Endothelial cell of umbilical vein (primary cell): ENCODE measurements around the gene SLC4A2. TPM values are rescaled to one million over a fixed set of nuclear protein-coding genes. Genes with fewer than 3 reads are reported as not detected.

Experiments used
- BruUV-seq: library from RNA; stranded (reverse); fragments of 400-500 nt; replicated peaks from 2 replicates; lab custom pipeline; 2021; lab: Mats Ljungman, UMichigan
- CTCF ChIA-PET: fragments of 300-600, 350-600 bp; sonication (Branson Sonifier 250); formaldehyde crosslinking; loops from one replicate; lab custom pipeline; 2021; ENCODE audit warnings: antibody characterized with exemption, inconsistent platforms; lab: Charles Lee
- POLR2A ChIA-PET: fragments of 300-600, 350-600 bp; sonication (Branson Sonifier 250); formaldehyde crosslinking; loops from one replicate; lab custom pipeline; 2021; ENCODE audit warnings: antibody characterized with exemption, inconsistent platforms; lab: Charles Lee
- DNase-seq: peaks from one replicate; pipeline ENCODE4 v3.0.0-alpha.2; 2011; ENCODE audit warnings: low read depth, low spot score
- FAIRE-seq: peaks from 2 replicates; lab custom pipeline; 2011; peaks lifted over from hg19 to GRCh38; lab: Jason Lieb, UNC
- H2AFZ ChIP-seq: 2 replicates; pipeline ENCODE4 v1.6.0; 2012; ENCODE audit warnings: low read depth, low read length, control low read depth, inconsistent platforms
- H3K27ac ChIP-seq: 2 replicates; pipeline ENCODE4 v1.5.1; 2011; ENCODE audit warnings: low read depth, mild to moderate bottlenecking, control low read depth, low read length, moderate library complexity; ENCODE audit not compliant: insufficient read depth
- H3K27me3 ChIP-seq, 2 experiments: 2 replicates each; pipeline versions ENCODE4 v1.6.0 to v1.6.1; 2011; ENCODE audit warnings: low read length in 2 of 2, mixed read lengths in 1 of 2; ENCODE audit not compliant: control insufficient read depth in 2 of 2, insufficient read depth in 2 of 2
- H3K36me3 ChIP-seq, 2 experiments: 2 replicates in 1 of 2; 3 replicates in 1 of 2; pipeline ENCODE4 v1.5.1; 2011; ENCODE audit warnings: low read length in 2 of 2, mild to moderate bottlenecking in 1 of 2, moderate library complexity in 1 of 2; ENCODE audit not compliant: control insufficient read depth in 2 of 2, insufficient read depth in 2 of 2; ENCODE audit errors: extremely low read depth in 1 of 2
- H3K4me1 ChIP-seq: 3 replicates; pipeline ENCODE4 v1.5.1; 2011; ENCODE audit warnings: mild to moderate bottlenecking, low read length; ENCODE audit not compliant: control insufficient read depth, insufficient read depth; ENCODE audit errors: extremely low read depth
- H3K4me2 ChIP-seq: 2 replicates; pipeline ENCODE4 v1.6.1; 2011; ENCODE audit warnings: low read length, control low read depth, mixed read lengths; ENCODE audit not compliant: insufficient read depth
- H3K4me3 ChIP-seq, 3 experiments: fragments of 200-600 bp in 1 of 3; sonication (generic), shearing (Covaris generic) in 1 of 3; replicated peaks in 1 of 3; 2 replicates each; pipeline ENCODE4 v1.5.1; 2011 to 2016; ENCODE audit warnings: control low read depth in 3 of 3, low read length in 3 of 3, mild to moderate bottlenecking in 2 of 3, inconsistent platforms in 1 of 3, low read depth in 1 of 3, moderate library complexity in 1 of 3; ENCODE audit not compliant: insufficient read depth in 1 of 3
- H3K79me2 ChIP-seq: 2 replicates; pipeline ENCODE4 v1.6.0; 2012; ENCODE audit warnings: low read length, inconsistent platforms; ENCODE audit not compliant: control insufficient read depth, insufficient read depth
- H3K9ac ChIP-seq: replicated peaks from 2 replicates; pipeline ENCODE3; 2011; ENCODE audit warnings: low read length, control low read depth; ENCODE audit not compliant: insufficient read depth; ENCODE audit errors: extremely low read depth
- H3K9me1 ChIP-seq: replicated peaks from 3 replicates; pipeline ENCODE4 v1.6.0; 2011; ENCODE audit warnings: mild to moderate bottlenecking, low read length; ENCODE audit not compliant: control insufficient read depth, insufficient read depth; ENCODE audit errors: extremely low read depth
- H3K9me3 ChIP-seq: replicated peaks from 2 replicates; pipeline ENCODE4 v1.5.1; 2012; ENCODE audit warnings: low read length, inconsistent platforms; ENCODE audit not compliant: control insufficient read depth, insufficient read depth
- H4K20me1 ChIP-seq: replicated peaks from 2 replicates; pipeline ENCODE3; 2011; ENCODE audit warnings: mild to moderate bottlenecking, low read length; ENCODE audit not compliant: control insufficient read depth, insufficient read depth; ENCODE audit errors: extremely low read depth
- EZH2 ChIP-seq: IDR thresholded peaks from 2 replicates; pipeline ENCODE4 v1.6.1; 2012; ENCODE audit warnings: borderline replicate concordance, low read depth, mild to moderate bottlenecking, moderate library complexity, low read length, inconsistent platforms; ENCODE audit not compliant: severe bottlenecking
- FOS ChIP-seq: IDR thresholded peaks from 2 replicates; pipeline ENCODE4 v1.6.1; 2011; ENCODE audit warnings: mild to moderate bottlenecking, low read length, moderate library complexity, borderline replicate concordance; ENCODE audit not compliant: insufficient read depth
- GATA2 ChIP-seq: IDR thresholded peaks from 2 replicates; pipeline ENCODE4 v1.7.0; 2011; ENCODE audit warnings: low read depth, mild to moderate bottlenecking, moderate library complexity, mixed read lengths, low read length; ENCODE audit not compliant: insufficient read length, insufficient read depth
- JUN ChIP-seq: IDR thresholded peaks from 2 replicates; pipeline ENCODE4 v1.6.1; 2011; ENCODE audit warnings: borderline replicate concordance, low read depth; ENCODE audit not compliant: insufficient read length, insufficient read depth
- MAX ChIP-seq: IDR thresholded peaks from 2 replicates; pipeline ENCODE4 v1.6.1; 2011; ENCODE audit not compliant: insufficient read depth, insufficient read length
- MYC ChIP-seq: IDR thresholded peaks from one replicate; pipeline ENCODE4 v1.6.1; 2011; ENCODE audit warnings: mild to moderate bottlenecking, low read depth, low read length
- POLR2A ChIP-seq: IDR thresholded peaks from 2 replicates; pipeline ENCODE4 v1.6.1; 2012; ENCODE audit warnings: low read depth, mild to moderate bottlenecking, control low read depth, low read length
- POLR2AphosphoS5 ChIP-seq: IDR thresholded peaks from 2 replicates; pipeline ENCODE4 v1.6.1; 2012; ENCODE audit warnings: low read depth, mild to moderate bottlenecking, control low read depth, low read length, moderate library complexity; ENCODE audit not compliant: insufficient read depth
- dilution Hi-C: fragments of 300-500 bp; cut with MboI; formaldehyde crosslinking; loops from one replicate; pipeline ENCODE4 v1.15.0; 2019; ENCODE audit warnings: low sequenced_read_pairs; ENCODE audit not compliant: extremely low pct_ligation_motif_present
- intact Hi-C: fragments of 100-400 bp; cut with micrococcal nuclease; formaldehyde crosslinking; loops from one replicate; pipeline ENCODE4 v1.10.0; 2022
- polyA plus RNA-seq, 4 experiments: library from polyadenylated mRNA; depleted of rRNA in 3 of 4; stranded (reverse) in 3 of 4; unstranded in 1 of 4; fragments of >200 nt; gene quantifications; 2 replicates each; pipeline versions ENCODE4 v1.2.1 to v1.2.3, GENCODE V29; 2011 to 2012; ENCODE audit warnings: missing spikeins in 1 of 4
- total RNA-seq: library from RNA; stranded (reverse); gene quantifications from 2 replicates; pipeline ENCODE4 v1.2.3, GENCODE V29; 2021
- TF ChIP-seq, protein P1 (sequence below), 2 donors: IDR thresholded peaks; 1 replicate in 1 of 2; 2 replicates in 1 of 2; pipeline ENCODE4 v1.5.1; 2011; ENCODE audit warnings: low read length in 2 of 2, mild to moderate bottlenecking in 2 of 2, moderate library complexity in 2 of 2, control low read depth in 1 of 2, inconsistent platforms in 1 of 2, low read depth in 1 of 2; ENCODE audit not compliant: insufficient read depth in 1 of 2; ENCODE audit errors: extremely low read depth in 1 of 2

SLC4A2 gene
- total and polyA plus RNA-seq, 2 donors (not counting 3 experiments of a cell fraction or from before 2014, with no cell fraction given) = 108 to 172 TPM

- Histone ChIP-seq H3K27ac (no peak overlapping the region), H4K20me1 (no peaks in the 10 kb centered on the region), H3K36me3 (no peaks in the 10 kb centered on the region), H3K4me3 (no peak overlapping the region), H3K9ac (no peak overlapping the region), H3K9me3 (no peaks in the 10 kb centered on the region), H3K9me1 (no peaks in the 10 kb centered on the region), H3K4me2 (no peak overlapping the region), H3K27me3 (peaks cover 0 to 4% of the 10 kb centered on the region in 2 experiments), H2AFZ (no peak overlapping the region), H3K79me2 (no peaks in the 10 kb centered on the region), H3K4me1 (no peaks in the 10 kb centered on the region)
- CTCF ChIA-PET = interaction anchor here (1.0 to 1.6 kb wide), 2 partner anchors 12 to 19 kb away, joined by 4 to 5 read pairs; partner anchors contain the start of genes ABCB8 and SLC4A2
- POLR2A ChIA-PET = no interaction called here
- DNase-seq = no peak
- intact Hi-C loops (no loop called here), dilution Hi-C loops (no loop called here)
- TF ChIP-seq POLR2AphosphoS5 = no peak
- TF ChIP-seq, protein P1, sequence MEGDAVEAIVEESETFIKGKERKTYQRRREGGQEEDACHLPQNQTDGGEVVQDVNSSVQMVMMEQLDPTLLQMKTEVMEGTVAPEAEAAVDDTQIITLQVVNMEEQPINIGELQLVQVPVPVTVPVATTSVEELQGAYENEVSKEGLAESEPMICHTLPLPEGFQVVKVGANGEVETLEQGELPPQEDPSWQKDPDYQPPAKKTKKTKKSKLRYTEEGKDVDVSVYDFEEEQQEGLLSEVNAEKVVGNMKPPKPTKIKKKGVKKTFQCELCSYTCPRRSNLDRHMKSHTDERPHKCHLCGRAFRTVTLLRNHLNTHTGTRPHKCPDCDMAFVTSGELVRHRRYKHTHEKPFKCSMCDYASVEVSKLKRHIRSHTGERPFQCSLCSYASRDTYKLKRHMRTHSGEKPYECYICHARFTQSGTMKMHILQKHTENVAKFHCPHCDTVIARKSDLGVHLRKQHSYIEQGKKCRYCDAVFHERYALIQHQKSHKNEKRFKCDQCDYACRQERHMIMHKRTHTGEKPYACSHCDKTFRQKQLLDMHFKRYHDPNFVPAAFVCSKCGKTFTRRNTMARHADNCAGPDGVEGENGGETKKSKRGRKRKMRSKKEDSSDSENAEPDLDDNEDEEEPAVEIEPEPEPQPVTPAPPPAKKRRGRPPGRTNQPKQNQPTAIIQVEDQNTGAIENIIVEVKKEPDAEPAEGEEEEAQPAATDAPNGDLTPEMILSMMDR (IDR thresholded peaks at IDR 0.05; ENCODE audit: extremely low read depth in 1 of 2, insufficient read depth in 1 of 2, low read depth in 1 of 2, low read length in 2 of 2) = no peak
- no peak for TF ChIP-seq FOS
- TF ChIP-seq POLR2A = no peak
- no peak for TF ChIP-seq MYC
- no peak for TF ChIP-seq EZH2
- no peak for TF ChIP-seq MAX
- TF ChIP-seq GATA2 = no peak
- TF ChIP-seq JUN = no peak
- no TSS peak for BruUV-seq
- no peak for FAIRE-seq
These were observed 12.5 kb upstream of the SLC4A2 start for GRCh38 chr7:151046603-151047573.
